Fibroblast of lung (primary cell): ENCODE results near the gene CCIN.

ENCODE experiments used
- EZH2 ChIP-seq: IDR thresholded peaks from 2 replicates; pipeline ENCODE4 v1.5.1; 2012; ENCODE audit warnings: low read length, control low read depth, mild to moderate bottlenecking; ENCODE audit errors: missing control alignments
- TF ChIP-seq, protein P1 (sequence below), 2 donors: IDR thresholded peaks in 1 of 2; conservative IDR thresholded peaks in 1 of 2; 1 replicate in 1 of 2; 2 replicates in 1 of 2; pipeline ENCODE4 v1.5.1; 2011 to 2012; ENCODE audit warnings: low read length in 2 of 2, control low read depth in 1 of 2, inconsistent platforms in 1 of 2, low read depth in 1 of 2, mild to moderate bottlenecking in 1 of 2

GRCh38 chr9:36189976-36190375 lies 20.8 kb downstream of the CCIN start:
- TF ChIP-seq, protein P1, sequence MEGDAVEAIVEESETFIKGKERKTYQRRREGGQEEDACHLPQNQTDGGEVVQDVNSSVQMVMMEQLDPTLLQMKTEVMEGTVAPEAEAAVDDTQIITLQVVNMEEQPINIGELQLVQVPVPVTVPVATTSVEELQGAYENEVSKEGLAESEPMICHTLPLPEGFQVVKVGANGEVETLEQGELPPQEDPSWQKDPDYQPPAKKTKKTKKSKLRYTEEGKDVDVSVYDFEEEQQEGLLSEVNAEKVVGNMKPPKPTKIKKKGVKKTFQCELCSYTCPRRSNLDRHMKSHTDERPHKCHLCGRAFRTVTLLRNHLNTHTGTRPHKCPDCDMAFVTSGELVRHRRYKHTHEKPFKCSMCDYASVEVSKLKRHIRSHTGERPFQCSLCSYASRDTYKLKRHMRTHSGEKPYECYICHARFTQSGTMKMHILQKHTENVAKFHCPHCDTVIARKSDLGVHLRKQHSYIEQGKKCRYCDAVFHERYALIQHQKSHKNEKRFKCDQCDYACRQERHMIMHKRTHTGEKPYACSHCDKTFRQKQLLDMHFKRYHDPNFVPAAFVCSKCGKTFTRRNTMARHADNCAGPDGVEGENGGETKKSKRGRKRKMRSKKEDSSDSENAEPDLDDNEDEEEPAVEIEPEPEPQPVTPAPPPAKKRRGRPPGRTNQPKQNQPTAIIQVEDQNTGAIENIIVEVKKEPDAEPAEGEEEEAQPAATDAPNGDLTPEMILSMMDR (conservative IDR thresholded peaks at IDR 0.05 in 1 of 2, IDR thresholded peaks at IDR 0.05 in 1 of 2; ENCODE audit: low read depth in 1 of 2, low read length in 2 of 2) = no peak
- no peak for TF ChIP-seq EZH2
